COLO829 (cell line): Measurements from ENCODE around the gene CCHCR1.

ENCODE experiments used
- DNase-seq: peaks from one replicate; pipeline ENCODE4 v3.0.0; 2012; ENCODE audit warnings: low spot score

The CCHCR1 gene

GRCh38 chr6:31129130-31129529, 28.5 kb downstream of the CCHCR1 start:
- DNase-seq: no peak

GRCh38 chr6:31128093-31128676, 29.4 kb downstream of the CCHCR1 start:
- DNase-seq: peak; percentile 48

- DNase-seq: no peak
Observed at GRCh38 chr6:31126396-31127175, 31.0 kb downstream of the CCHCR1 start.

GRCh38 chr6:31125586-31126363, 31.8 kb downstream of the CCHCR1 start:
- no peak for DNase-seq

- DNase-seq: no peak
Observed at GRCh38 chr6:31125162-31125561, 32.4 kb downstream of the CCHCR1 start.

GRCh38 chr6:31122791-31123706, 34.6 kb downstream of the CCHCR1 start:
- DNase-seq: peak; percentile 58

GRCh38 chr6:31121131-31121790, 36.3 kb downstream of the CCHCR1 start:
- DNase-seq: no peak

GRCh38 chr6:31120151-31120915, 37.3 kb downstream of the CCHCR1 start, which contains the start of gene CDSN:
Gene CDSN (minus strand): TSS chr6:31120446. CDS start chr6:31120419, 27 bp downstream.
- no peak for DNase-seq

GRCh38 chr6:31118178-31118577, 39.4 kb downstream of the CCHCR1 start:
- no peak for DNase-seq

GRCh38 chr6:31116661-31117385, 40.8 kb downstream of the CCHCR1 start:
- DNase-seq: no peak

GRCh38 chr6:31115941-31116560, 41.6 kb downstream of the CCHCR1 start:
- no peak for DNase-seq

GRCh38 chr6:31114970-31115849, 42.4 kb downstream of the CCHCR1 start:
- peak; percentile 64 for DNase-seq

- DNase-seq: peak; percentile 87
Observed at GRCh38 chr6:31114541-31114878, 43.1 kb downstream of the CCHCR1 start, which contains the start of gene PSORS1C1. Gene PSORS1C1 (plus strand): TSS chr6:31114800. CDS start chr6:31129633, 14,833 bp downstream.

GRCh38 chr6:31113861-31114540, 43.6 kb downstream of the CCHCR1 start:
- DNase-seq: no peak

- no peak for DNase-seq
Observed at GRCh38 chr6:31112478-31112877, 45.1 kb downstream of the CCHCR1 start, which contains the start of gene C6orf15. Gene C6orf15 (minus strand): TSS chr6:31112575. CDS start chr6:31112555, 20 bp downstream.

- no peak for DNase-seq
Observed at GRCh38 chr6:31111712-31112111, 45.9 kb downstream of the CCHCR1 start.

GRCh38 chr6:31110825-31111582, 46.6 kb downstream of the CCHCR1 start:
- no peak for DNase-seq
